GM15510 (cell line): Measurements from ENCODE around the gene SPATA32.

ENCODE experiments used
- POLR2A ChIP-seq: IDR thresholded peaks from 3 replicates; pipeline ENCODE4 v1.6.1; 2011; ENCODE audit warnings: borderline replicate concordance; ENCODE audit not compliant: insufficient read length; ENCODE audit errors: extremely low read depth

The SPATA32 gene

GRCh38 chr17:45246861-45247428 lies 14.9 kb downstream of the SPATA32 start:
- TF ChIP-seq POLR2A: no peak

- TF ChIP-seq POLR2A: no peak
Observed at GRCh38 chr17:45246338-45246737, 15.6 kb downstream of the SPATA32 start.

GRCh38 chr17:45244725-45245656 lies 16.9 kb downstream of the SPATA32 start:
- TF ChIP-seq POLR2A: no peak

GRCh38 chr17:45243750-45244149 lies 18.1 kb downstream of the SPATA32 start:
- no peak for TF ChIP-seq POLR2A

GRCh38 chr17:45242029-45242414 lies 19.9 kb downstream of the SPATA32 start:
- no peak for TF ChIP-seq POLR2A

GRCh38 chr17:45241328-45242028 lies 20.4 kb downstream of the SPATA32 start:
- TF ChIP-seq POLR2A: no peak

GRCh38 chr17:45240905-45241327 lies 21.0 kb downstream of the SPATA32 start:
- no peak for TF ChIP-seq POLR2A

GRCh38 chr17:45238155-45238774 lies 23.6 kb downstream of the SPATA32 start:
- no peak for TF ChIP-seq POLR2A

GRCh38 chr17:45237686-45238085 lies 24.2 kb downstream of the SPATA32 start:
- TF ChIP-seq POLR2A: no peak

- TF ChIP-seq POLR2A: no peak
Observed at GRCh38 chr17:45236282-45236606, 25.6 kb downstream of the SPATA32 start.

- no peak for TF ChIP-seq POLR2A
Observed at GRCh38 chr17:45235416-45236281, 26.2 kb downstream of the SPATA32 start.

GRCh38 chr17:45234641-45235415 lies 27.1 kb downstream of the SPATA32 start:
- TF ChIP-seq POLR2A: no peak

- no peak for TF ChIP-seq POLR2A
Observed at GRCh38 chr17:45233423-45233924, 28.4 kb downstream of the SPATA32 start.
